HUES48 (cell line): Measurements from ENCODE around the gene DRG1.
A peak's percentile ranks its signal among the peaks of the same experiment; 100 is the strongest.
"Not testable (repeated sequence)": the region's sequence is repeated elsewhere in the genome, so short reads cannot be mapped to it uniquely, and the experiment has no call there.

Experiments
- H3K27ac ChIP-seq: one replicate; pipeline ENCODE4 v1.7.0; 2013; ENCODE audit warnings: low read depth, low read length, inconsistent platforms
- H3K27me3 ChIP-seq: 2 replicates; pipeline ENCODE4 v1.6.1; 2013; ENCODE audit warnings: mild to moderate bottlenecking, low read length; ENCODE audit not compliant: control insufficient read depth, insufficient read depth
- H3K36me3 ChIP-seq: 2 replicates; pipeline ENCODE4 v1.6.1; 2013; ENCODE audit warnings: low read length; ENCODE audit not compliant: control insufficient read depth, insufficient read depth
- H3K4me1 ChIP-seq: 2 replicates; pipeline ENCODE4 v1.6.1; 2013; ENCODE audit warnings: mild to moderate bottlenecking, low read length; ENCODE audit not compliant: control insufficient read depth, insufficient read depth
- H3K4me3 ChIP-seq: 2 replicates; pipeline ENCODE4 v1.5.1; 2013; ENCODE audit warnings: mild to moderate bottlenecking, low read depth, low read length
- H3K9ac ChIP-seq: 2 replicates; pipeline ENCODE4 v1.6.1; 2013; ENCODE audit warnings: mild to moderate bottlenecking, low read depth, low read length, moderate library complexity
- H3K9me3 ChIP-seq: 2 replicates; pipeline ENCODE4 v1.6.1; 2013; ENCODE audit warnings: low read length; ENCODE audit not compliant: control insufficient read depth, insufficient read depth

Gene DRG1

GRCh38 chr22:31393893-31394292 lies 5.5 kb upstream of the DRG1 start:
- Histone ChIP-seq H3K4me1 (no peaks in the 10 kb centered on the region), H3K27me3 (no peaks in the 10 kb centered on the region), H3K9ac (no peak overlapping the region), H3K27ac (no peak overlapping the region), H3K36me3 (no peaks in the 10 kb centered on the region), H3K4me3 (no peak overlapping the region), H3K9me3 (no peaks in the 10 kb centered on the region)

DNA sequence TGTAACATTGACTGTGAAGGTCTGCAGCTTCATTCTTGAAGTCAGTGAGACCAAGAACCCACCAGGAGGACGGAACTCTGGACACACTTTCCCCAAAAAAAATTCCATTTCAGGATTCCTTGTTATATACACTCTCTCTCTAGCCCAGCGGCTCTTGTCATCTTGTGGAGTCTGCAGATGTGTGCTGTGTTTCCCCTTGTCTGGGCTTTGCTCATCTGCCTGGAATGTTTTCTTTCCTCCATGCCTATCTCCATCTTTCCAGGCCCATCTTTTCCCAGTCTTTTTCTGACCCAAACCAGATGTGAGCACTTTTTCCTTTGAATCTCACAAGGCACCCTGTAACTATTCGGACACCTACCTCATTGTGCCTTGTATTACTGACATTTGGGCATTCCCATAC lies 5.1 kb upstream of the DRG1 start:
- H3K27ac ChIP-seq = no peak overlapping the region
- no peaks in the 10 kb centered on the region for H3K36me3 ChIP-seq
- no peak overlapping the region for H3K4me3 ChIP-seq
- no peaks in the 10 kb centered on the region for H3K9me3 ChIP-seq
- H3K9ac ChIP-seq = no peak overlapping the region
- H3K4me1 ChIP-seq = no peaks in the 10 kb centered on the region
- H3K27me3 ChIP-seq = no peaks in the 10 kb centered on the region

DNA sequence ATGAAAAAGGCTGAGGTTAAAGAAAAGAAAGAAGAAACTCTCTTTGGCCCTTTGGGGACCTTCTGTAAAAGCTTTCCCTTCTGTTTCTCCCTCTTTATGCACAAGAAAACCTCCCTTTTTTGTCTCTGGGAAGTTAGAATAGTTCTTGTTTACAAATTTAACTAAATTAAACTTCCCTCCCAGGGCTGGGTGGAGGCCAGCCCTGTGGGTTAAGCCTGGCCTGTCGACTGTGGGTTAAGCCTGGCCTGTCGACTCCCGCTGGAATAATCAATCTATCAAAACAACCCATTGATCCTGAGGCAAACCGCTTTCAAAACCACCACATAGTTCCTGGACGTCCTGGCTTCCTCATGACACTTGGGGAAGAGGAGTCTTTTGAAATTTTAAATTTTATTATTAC lies 1.2 kb upstream of the DRG1 start:
- no peak overlapping the region for H3K27ac ChIP-seq
- no peak overlapping the region for H3K4me3 ChIP-seq
- H3K9ac ChIP-seq = no peak overlapping the region

GRCh38 chr22:31400023-31400397 lies 606 bp downstream of the DRG1 start:
- Histone ChIP-seq H3K27me3 (no peaks in the 10 kb centered on the region), H3K9ac (peak overlapping the region; percentile 86), H3K27ac (peak overlapping the region; percentile 70), H3K4me1 (no peaks in the 10 kb centered on the region), H3K4me3 (peak overlapping the region; percentile 97), H3K36me3 (peaks cover 29% of the 10 kb centered on the region), H3K9me3 (no peaks in the 10 kb centered on the region)

More for the DNA sequence above, 1.2 kb upstream of the DRG1 start:
- H3K36me3 ChIP-seq = peaks cover 14% of the 10 kb centered on the region
- no peaks in the 10 kb centered on the region for H3K27me3 ChIP-seq
- no peaks in the 10 kb centered on the region for H3K9me3 ChIP-seq
- H3K4me1 ChIP-seq = no peaks in the 10 kb centered on the region

DNA sequence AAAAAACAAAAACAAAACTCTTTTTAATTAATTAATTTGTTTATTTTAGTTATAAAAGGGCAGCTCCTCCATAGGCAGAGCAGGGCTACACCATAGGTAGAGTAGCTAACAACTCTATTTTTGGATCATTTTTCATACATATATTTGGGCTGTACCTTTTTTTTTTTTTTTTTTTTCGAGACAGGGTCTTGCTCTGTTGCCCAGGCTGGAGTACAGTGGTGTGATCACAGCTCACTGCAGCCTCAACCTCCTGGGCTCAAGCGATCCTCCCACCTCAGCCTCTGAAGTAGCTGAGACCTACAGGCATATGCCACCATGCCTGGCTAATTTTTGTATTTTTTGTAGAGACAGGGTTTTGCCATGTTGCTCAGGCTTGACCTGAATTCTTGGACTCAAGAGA lies 2.9 kb downstream of the DRG1 start:
- H3K4me3 ChIP-seq, H3K27me3 ChIP-seq, H3K4me1 ChIP-seq, H3K9me3 ChIP-seq, H3K27ac ChIP-seq, H3K9ac ChIP-seq: not testable (repeated sequence)
- peaks cover 49% of the 10 kb centered on the region for H3K36me3 ChIP-seq

DNA sequence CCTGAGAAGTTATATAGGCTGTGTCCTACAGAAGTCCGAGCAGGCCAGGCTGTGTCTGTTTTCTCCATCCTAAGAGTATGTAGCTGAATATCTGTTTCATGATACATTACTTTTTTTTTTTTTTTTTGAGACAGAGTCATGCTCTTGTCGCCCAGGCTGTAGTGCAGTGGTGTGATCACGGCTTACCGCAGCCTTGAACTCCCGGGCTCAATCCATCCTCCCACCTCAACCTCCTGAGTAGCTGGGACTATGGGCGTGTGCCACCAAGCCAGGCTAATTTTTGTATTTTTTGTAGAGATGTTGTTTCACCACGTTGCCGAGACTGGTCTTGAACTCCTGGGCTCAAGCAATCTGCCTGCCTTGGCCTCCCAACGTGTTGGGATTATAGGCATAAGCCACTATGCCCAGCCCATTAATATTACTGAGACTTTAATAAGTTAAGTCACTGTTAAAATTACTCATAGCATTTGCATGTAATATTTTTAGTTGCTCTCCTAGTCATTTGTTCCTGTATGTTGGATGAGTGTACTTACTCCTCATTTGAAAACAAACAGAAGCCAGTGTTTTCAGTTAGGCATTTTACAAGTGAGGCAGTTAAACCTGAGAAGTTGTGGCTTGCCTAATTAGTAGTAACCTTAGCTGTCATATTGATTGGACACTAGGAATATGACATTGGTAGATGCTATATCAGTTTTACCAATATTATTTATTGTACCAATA lies 26.1 kb downstream of the DRG1 start:
- no peak overlapping the region for H3K27ac ChIP-seq
- H3K4me1 ChIP-seq = no peaks in the 10 kb centered on the region
- H3K9ac ChIP-seq = no peak overlapping the region
- H3K27me3 ChIP-seq = no peaks in the 10 kb centered on the region
- no peak overlapping the region for H3K4me3 ChIP-seq
- H3K36me3 ChIP-seq = peaks cover 84% of the 10 kb centered on the region
- no peaks in the 10 kb centered on the region for H3K9me3 ChIP-seq

DNA sequence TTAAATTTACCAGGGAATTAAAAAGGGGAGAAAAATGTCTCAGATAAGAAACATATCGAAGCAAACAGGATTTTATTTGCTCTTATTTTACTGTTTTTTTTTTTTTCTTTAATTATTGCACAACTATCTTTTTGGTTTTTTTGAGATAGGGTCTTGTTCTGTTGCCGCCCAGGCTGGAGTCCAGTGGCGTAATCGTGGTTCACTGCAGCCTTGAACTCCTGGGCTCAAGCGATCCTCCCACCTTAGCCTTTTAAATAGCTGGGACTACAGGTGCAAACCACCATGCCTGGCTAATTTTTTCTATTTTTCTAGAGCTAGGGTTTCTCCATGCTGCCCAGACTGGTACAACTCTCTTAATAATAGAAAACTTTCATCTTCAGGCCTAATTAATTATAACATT lies 32.5 kb downstream of the DRG1 start:
- Histone ChIP-seq H3K36me3 (peaks cover 88% of the 10 kb centered on the region), H3K4me3 (no peak overlapping the region), H3K4me1 (no peaks in the 10 kb centered on the region), H3K9me3 (no peaks in the 10 kb centered on the region), H3K9ac (no peak overlapping the region), H3K27me3 (no peaks in the 10 kb centered on the region), H3K27ac (no peak overlapping the region)

GRCh38 chr22:31436132-31436531 lies 36.7 kb downstream of the DRG1 start:
- no peak overlapping the region for H3K9ac ChIP-seq
- no peaks in the 10 kb centered on the region for H3K9me3 ChIP-seq
- H3K4me3 ChIP-seq = no peak overlapping the region
- H3K4me1 ChIP-seq = no peaks in the 10 kb centered on the region
- H3K27me3 ChIP-seq = no peaks in the 10 kb centered on the region
- no peak overlapping the region for H3K27ac ChIP-seq
- peaks cover 93% of the 10 kb centered on the region for H3K36me3 ChIP-seq

DNA sequence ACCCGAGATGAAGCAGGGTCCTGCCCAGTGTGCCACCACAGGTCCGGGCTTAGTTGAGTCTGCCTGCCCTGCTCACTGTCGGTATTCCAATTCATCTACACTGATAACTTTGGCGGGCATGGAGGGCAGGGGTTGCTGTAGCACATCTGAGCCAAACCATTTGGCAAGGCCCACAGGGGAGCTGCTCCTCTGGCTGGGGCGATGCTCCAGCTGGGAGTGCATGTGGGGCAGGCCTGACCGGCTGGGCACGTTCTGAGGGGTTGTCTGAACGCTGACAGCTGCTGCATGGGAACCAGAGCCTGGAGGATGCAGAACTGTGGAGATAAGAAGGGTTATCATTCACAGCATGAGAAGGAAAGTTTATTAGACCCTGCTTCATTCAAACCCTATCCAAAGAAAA lies 40.4 kb downstream of the DRG1 start:
- H3K9ac ChIP-seq = no peak overlapping the region
- no peaks in the 10 kb centered on the region for H3K4me1 ChIP-seq
- peaks cover 93% of the 10 kb centered on the region for H3K36me3 ChIP-seq
- H3K27me3 ChIP-seq = no peaks in the 10 kb centered on the region
- H3K27ac ChIP-seq = no peak overlapping the region
- H3K9me3 ChIP-seq = no peaks in the 10 kb centered on the region
- no peak overlapping the region for H3K4me3 ChIP-seq

DNA sequence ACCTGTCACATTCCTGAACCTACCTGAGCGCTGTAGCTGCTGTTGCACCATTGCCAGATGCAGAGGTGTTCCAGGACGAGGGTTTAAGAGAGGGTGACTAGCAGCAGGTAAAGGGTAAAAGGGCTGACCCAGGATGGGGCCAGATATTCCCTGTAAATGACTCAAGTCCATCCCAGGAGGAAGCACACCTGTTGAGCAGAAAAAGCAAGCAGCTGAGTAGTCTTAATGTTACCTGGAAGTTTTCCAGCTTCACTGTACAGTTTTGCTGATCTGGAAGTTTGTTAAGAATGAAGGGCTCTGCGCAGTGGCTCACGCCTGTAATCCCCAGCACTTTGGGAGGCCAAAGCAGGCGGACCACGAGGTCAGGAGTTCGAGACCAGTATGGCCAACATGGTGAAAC lies 41.3 kb downstream of the DRG1 start:
- H3K9ac ChIP-seq = no peak overlapping the region
- H3K4me1 ChIP-seq = no peaks in the 10 kb centered on the region
- no peak overlapping the region for H3K4me3 ChIP-seq
- peaks cover 93% of the 10 kb centered on the region for H3K36me3 ChIP-seq
- no peaks in the 10 kb centered on the region for H3K27me3 ChIP-seq
- H3K9me3 ChIP-seq = no peaks in the 10 kb centered on the region
- H3K27ac ChIP-seq = no peak overlapping the region

- no peak overlapping the region for H3K27ac ChIP-seq
- no peaks in the 10 kb centered on the region for H3K9me3 ChIP-seq
- peaks cover 89% of the 10 kb centered on the region for H3K36me3 ChIP-seq
- no peak overlapping the region for H3K9ac ChIP-seq
- no peaks in the 10 kb centered on the region for H3K27me3 ChIP-seq
- no peaks in the 10 kb centered on the region for H3K4me1 ChIP-seq
- no peak overlapping the region for H3K4me3 ChIP-seq
Observed at GRCh38 chr22:31441652-31442051, 42.2 kb downstream of the DRG1 start.
